ENCODE data around the gene NXPH2.

GRCh38 chr2:138652378-138652777 lies 127.8 kb downstream of the NXPH2 start:
- no peak for TF ChIP-seq GABPA (IDR thresholded peaks at IDR 0.05; ENCODE audit: low read depth, low read length)
- TF ChIP-seq GABPA (CRISPR knock-in tag; IDR thresholded peaks at IDR 0.05; ENCODE audit: low read depth): no peak
- no peak for TF ChIP-seq ZNF883 (CRISPR knock-in tag; IDR thresholded peaks at IDR 0.05; ENCODE audit: not compliant biosample characterization)
- TF ChIP-seq CTCF (CRISPR knock-in tag; IDR thresholded peaks at IDR 0.05): no peak

Data from HepG2 (cell line).